Ovary (tissue), 9 donors: ENCODE data around the gene THSD7A. TPM values are rescaled to one million over a fixed set of nuclear protein-coding genes. Genes with fewer than 3 reads are reported as not detected.

Experiments used
- DNase-seq, 5 donors: peaks; one replicate each; pipeline ENCODE4 v3.0.0-alpha.2; 2019 to 2020
- H3K27ac ChIP-seq, 2 donors: fragments of 200-600 bp; one replicate each; pipeline versions ENCODE4 v1.5.1 to v1.8.0; 2019 to 2022
- H3K27me3 ChIP-seq: fragments of 200-600 bp; one replicate; pipeline ENCODE4 v1.8.0; 2022
- H3K36me3 ChIP-seq: fragments of 200-600 bp; sonication (generic); one replicate; pipeline ENCODE4 v1.5.1; 2019
- H3K4me1 ChIP-seq: one replicate; pipeline ENCODE4 v1.8.1; 2013; ENCODE audit warnings: mild to moderate bottlenecking, moderate library complexity; ENCODE audit not compliant: insufficient read depth
- H3K4me3 ChIP-seq: fragments of 200-600 bp; sonication (generic); one replicate; pipeline ENCODE4 v1.5.1; 2017
- H3K9me3 ChIP-seq, 2 donors: fragments of 200-600 bp in 1 of 2; sonication (generic) in 1 of 2; one replicate each; pipeline versions ENCODE4 v1.5.1 to v1.8.1; 2013 to 2019; ENCODE audit warnings: mild to moderate bottlenecking in 1 of 2, moderate library complexity in 1 of 2
- EP300 ChIP-seq: sonication (generic); formaldehyde crosslinking; IDR thresholded peaks from one replicate; pipeline ENCODE4 v1.6.1; 2017; ENCODE audit warnings: antibody characterized with exemption
- POLR2A ChIP-seq: fragments of 450-650 bp; IDR thresholded peaks from one replicate; pipeline ENCODE4 v1.6.1; 2017; ENCODE audit warnings: antibody characterized with exemption, mild to moderate bottlenecking, moderate library complexity
- WGBS, 3 donors: extraction: QIAGEN DNeasy Blood & Tissue Kit in 1 of 3; methylation state at CpG; one replicate each; pipeline versions ENCODE4 v1.1.5 to v1.1.7; 2013 to 2017; 5-methylcytosine and 5-hydroxymethylcytosine counted together
- intact Hi-C, 4 donors: fragments of 100-400 bp; cut with DNase I; formaldehyde crosslinking; loops; one replicate each; pipeline versions ENCODE4 v1.11.0 to v1.15.1; 2022 to 2023
- polyA plus RNA-seq, 2 donors: library from polyadenylated mRNA; stranded (reverse); fragments of 200-250 nt in 1 of 2; fragments of 350-450 nt in 1 of 2; fragmentation: Illumina TruSeq in 1 of 2; extraction: RNeasy Lipid Tissue Mini Kit (QIAGEN cat#74804) in 1 of 2; gene quantifications; one replicate each; pipeline ENCODE4 v1.2.3, GENCODE V29; 2013 to 2014
- total RNA-seq, 7 donors: library from RNA; depleted of rRNA in 2 of 7; stranded (reverse); fragments of >200 nt in 2 of 7; fragmentation: NEBNext Ultra II Directional in 3 of 7; extraction: Animal tissue kit (Norgen Biotek cat#: 25700) in 3 of 7; gene quantifications; one replicate each; pipeline versions ENCODE4 v1.1.0 to v1.2.4, GENCODE V29; 2016 to 2023
- TF ChIP-seq, protein P1 (sequence below), 3 donors: fragments of 450-650 bp in 2 of 3; fragments of 200-600 bp in 1 of 3; IDR thresholded peaks; one replicate each; pipeline versions ENCODE4 v1.5.1 to v1.8.0; 2016 to 2022; ENCODE audit warnings: antibody characterized with exemption in 3 of 3, mild to moderate bottlenecking in 1 of 3
- donor health status: DM: no; HTN: no; CAD: no; lungs with moderate emphysema.
- donor health status: DM: no; HTN: no; CAD: no.
- donor health status: Bipolar disorder and iron deficiency.
- donor health status: DM: yes; HTN: yes; CAD: no.
- donor health status: DM: no; HTN: no; CAD: no.
- donor health status: DM: yes; HTN: yes; CAD: no.

Gene THSD7A
- total and polyA plus RNA-seq, 9 donors, result 1.8 to 12.1 (median 3.6) TPM

DNA sequence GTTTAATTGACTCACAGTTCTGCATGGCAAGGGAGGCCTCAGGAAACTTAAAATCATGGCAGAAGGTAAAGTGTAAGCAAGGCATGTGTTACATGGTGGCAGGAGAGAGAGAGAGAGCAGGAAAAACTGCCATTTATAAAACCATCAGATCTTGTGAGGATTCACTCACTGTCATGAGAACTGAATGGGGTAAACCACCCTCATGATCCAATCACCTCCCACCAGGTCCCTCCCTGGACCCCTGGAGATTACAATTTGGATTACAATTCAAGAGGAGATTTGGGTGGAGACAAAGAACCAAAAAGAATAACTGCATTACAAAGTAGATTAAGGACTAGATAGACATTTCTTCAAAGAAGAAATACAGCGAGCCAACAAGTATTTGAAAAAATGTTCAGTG, 324.1 kb downstream of the THSD7A start:
- intact Hi-C loops, result no loop called here
- Histone ChIP-seq H3K9me3 (no peaks in the 10 kb centered on the region), H3K27ac (no peak overlapping the region), H3K36me3 (no peaks in the 10 kb centered on the region), H3K4me3 (no peak overlapping the region), H3K27me3 (no peaks in the 10 kb centered on the region), H3K4me1 (no peaks in the 10 kb centered on the region)
- TF ChIP-seq, protein P1, sequence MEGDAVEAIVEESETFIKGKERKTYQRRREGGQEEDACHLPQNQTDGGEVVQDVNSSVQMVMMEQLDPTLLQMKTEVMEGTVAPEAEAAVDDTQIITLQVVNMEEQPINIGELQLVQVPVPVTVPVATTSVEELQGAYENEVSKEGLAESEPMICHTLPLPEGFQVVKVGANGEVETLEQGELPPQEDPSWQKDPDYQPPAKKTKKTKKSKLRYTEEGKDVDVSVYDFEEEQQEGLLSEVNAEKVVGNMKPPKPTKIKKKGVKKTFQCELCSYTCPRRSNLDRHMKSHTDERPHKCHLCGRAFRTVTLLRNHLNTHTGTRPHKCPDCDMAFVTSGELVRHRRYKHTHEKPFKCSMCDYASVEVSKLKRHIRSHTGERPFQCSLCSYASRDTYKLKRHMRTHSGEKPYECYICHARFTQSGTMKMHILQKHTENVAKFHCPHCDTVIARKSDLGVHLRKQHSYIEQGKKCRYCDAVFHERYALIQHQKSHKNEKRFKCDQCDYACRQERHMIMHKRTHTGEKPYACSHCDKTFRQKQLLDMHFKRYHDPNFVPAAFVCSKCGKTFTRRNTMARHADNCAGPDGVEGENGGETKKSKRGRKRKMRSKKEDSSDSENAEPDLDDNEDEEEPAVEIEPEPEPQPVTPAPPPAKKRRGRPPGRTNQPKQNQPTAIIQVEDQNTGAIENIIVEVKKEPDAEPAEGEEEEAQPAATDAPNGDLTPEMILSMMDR (IDR thresholded peaks at IDR 0.05), result no peak
- TF ChIP-seq EP300 (no peak), POLR2A (no peak)
- WGBS, 3 donors, result 81 to 91% (median 85%) methylated on average over 1 of the region's 1 CpG
- DNase-seq, result no peak

DNA sequence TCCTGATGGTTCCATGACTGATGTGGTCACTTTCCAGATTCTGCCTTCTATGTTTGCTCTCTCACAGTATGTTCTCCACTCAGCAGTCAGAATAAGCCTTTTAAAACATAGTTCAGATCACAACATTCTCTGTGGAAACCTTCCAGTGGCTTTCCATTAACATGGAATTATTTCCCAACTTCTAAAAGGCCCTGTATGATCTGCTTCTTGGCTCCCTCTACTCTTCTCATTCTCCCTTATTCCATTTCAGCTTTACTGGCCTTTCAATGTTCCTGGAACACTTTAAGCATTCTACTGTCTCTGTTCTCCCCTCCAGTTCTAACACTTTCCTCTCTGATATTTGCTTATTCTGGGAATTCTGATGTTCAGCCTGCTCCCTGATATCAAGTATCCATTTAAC, 325.6 kb downstream of the THSD7A start:
- Histone ChIP-seq H3K4me3 (no peak overlapping the region), H3K9me3 (no peaks in the 10 kb centered on the region), H3K27ac (no peak overlapping the region), H3K36me3 (no peaks in the 10 kb centered on the region), H3K27me3 (no peaks in the 10 kb centered on the region), H3K4me1 (no peaks in the 10 kb centered on the region)
- TF ChIP-seq, protein P1 (IDR thresholded peaks at IDR 0.05), result no peak
- no peak for TF ChIP-seq POLR2A
- TF ChIP-seq EP300, result no peak
- intact Hi-C loops, result no loop called here
- DNase-seq, result no peak

DNA sequence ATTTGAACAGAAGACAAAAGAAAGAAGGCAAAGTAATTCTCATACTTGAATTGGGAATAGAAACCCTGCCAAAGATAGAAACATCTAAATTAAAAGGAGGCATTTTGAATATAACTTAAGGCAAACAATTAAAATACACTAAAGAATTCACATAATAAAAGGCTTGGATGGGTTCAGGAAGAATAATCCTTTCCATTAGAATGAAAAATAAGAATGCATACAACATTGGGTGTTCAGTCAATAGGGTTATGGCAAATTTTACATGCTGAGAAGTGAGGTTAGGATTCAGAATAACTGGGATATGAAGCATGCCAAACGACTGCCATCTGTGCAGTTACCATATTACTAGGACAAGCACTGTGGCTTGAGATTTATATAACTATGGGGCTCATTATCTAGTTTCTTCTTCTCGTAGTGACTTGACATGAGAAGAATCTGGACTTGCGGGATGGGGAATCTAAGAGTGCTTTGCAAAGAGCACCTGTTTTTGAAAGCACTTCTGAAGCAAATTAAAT, 326.5 kb downstream of the THSD7A start:
- DNase-seq, result no peak
- TF ChIP-seq, protein P1 (IDR thresholded peaks at IDR 0.05), result no peak
- TF ChIP-seq POLR2A (no peak), EP300 (no peak)
- no peak overlapping the region for H3K4me3 ChIP-seq
- intact Hi-C loops, result no loop called here
- no peak overlapping the region for H3K27ac ChIP-seq
- no peaks in the 10 kb centered on the region for H3K36me3 ChIP-seq
- 79 to 82% (median 79%) methylated on average over 3 of the region's 3 CpGs for WGBS, 3 donors
- H3K27me3 ChIP-seq, result no peaks in the 10 kb centered on the region
- no peaks in the 10 kb centered on the region for H3K9me3 ChIP-seq
- no peaks in the 10 kb centered on the region for H3K4me1 ChIP-seq

GRCh38 chr7:11492307-11492706, 339.7 kb downstream of the THSD7A start:
- H3K36me3 ChIP-seq, result no peaks in the 10 kb centered on the region
- H3K4me1 ChIP-seq, result no peaks in the 10 kb centered on the region
- H3K4me3 ChIP-seq, result no peak overlapping the region
- intact Hi-C loops, result no loop called here
- H3K27ac ChIP-seq, result no peak overlapping the region
- no peaks in the 10 kb centered on the region for H3K27me3 ChIP-seq
- DNase-seq, result no peak
- 68 to 81% (median 70%) methylated on average over 1 of the region's 1 CpG for WGBS, 3 donors
- H3K9me3 ChIP-seq, result no peaks in the 10 kb centered on the region
- TF ChIP-seq EP300, result no peak
- TF ChIP-seq POLR2A, result no peak
- TF ChIP-seq, protein P1 (IDR thresholded peaks at IDR 0.05), result no peak
